ENCODE measurements around the gene RAB31.

RAB31 gene

GRCh38 chr18:9706081-9706935 lies 1.8 kb upstream of the RAB31 start:
- 78% methylated on average over 12 of the region's 12 CpGs for WGBS
- H3K14ac ChIP-seq (ENCODE audit: low read length in 2 of 2), result peak overlapping the region in 1 of 2 experiments; percentile 56

GRCh38 chr18:9707381-9708056 lies 582 bp upstream of the RAB31 start:
- 15% methylated on average over 31 of the region's 31 CpGs for WGBS
- Histone ChIP-seq H2BK15ac (ENCODE audit: low read depth, poor library complexity, severe bottlenecking) (no peak overlapping the region), H3K36me3 (ENCODE audit: control insufficient read depth in 1 of 2, insufficient read depth in 2 of 2, low read depth in 1 of 2, low read length in 2 of 2) (no peaks in the 10 kb centered on the region)

More at GRCh38 chr18:9706081-9706935, 1.8 kb upstream of the RAB31 start:
- peak overlapping the region; percentile 2 to 64 for H3K4ac ChIP-seq (ENCODE audit: low read depth in 1 of 2, low read length in 2 of 2)
- H3K27me3 ChIP-seq (ENCODE audit: control insufficient read depth in 1 of 2, insufficient read depth in 1 of 2, low read length in 2 of 2), result no peaks in the 10 kb centered on the region
- peaks cover 10% of the 10 kb centered on the region for H3K4me1 ChIP-seq (ENCODE audit: control insufficient read depth, insufficient read depth, low read depth, low read length)
- H3K27ac ChIP-seq (ENCODE audit: low read length, poor library complexity, severe bottlenecking), result no peak overlapping the region
- H2BK5ac ChIP-seq (ENCODE audit: low read depth, low read length, poor library complexity, severe bottlenecking), result no peak overlapping the region
- no peak overlapping the region for H3K23ac ChIP-seq (ENCODE audit: low read length in 2 of 2)
- no peak overlapping the region for H3K9ac ChIP-seq (ENCODE audit: low read length)
- peak; percentile 33 for DNase-seq
- no peak overlapping the region for H2AFZ ChIP-seq (ENCODE audit: low read depth, low read length)
- no peak overlapping the region for H2BK120ac ChIP-seq (ENCODE audit: low read depth, low read length)
- no peaks in the 10 kb centered on the region for H3K79me1 ChIP-seq (replicated peaks; ENCODE audit: low read length, poor library complexity, severe bottlenecking)
- H2BK15ac ChIP-seq (ENCODE audit: low read depth, poor library complexity, severe bottlenecking), result no peak overlapping the region
- peak overlapping the region; percentile 61 to 88 for H2BK12ac ChIP-seq (ENCODE audit: low read length in 2 of 2)
- peak overlapping the region; percentile 48 for H4K8ac ChIP-seq (ENCODE audit: low read length)
- H3K18ac ChIP-seq (ENCODE audit: low read depth in 1 of 2, low read length in 2 of 2), result peak overlapping the region; percentile 38 to 46
- no peak overlapping the region for H3K4me2 ChIP-seq (ENCODE audit: low read length, poor library complexity, severe bottlenecking)
- H2AK5ac ChIP-seq (ENCODE audit: low read length, severe bottlenecking), result peak overlapping the region; percentile 26
- H3K4me3 ChIP-seq (ENCODE audit: insufficient read depth in 1 of 2, low read depth in 1 of 2, low read length in 2 of 2), result no peak overlapping the region
- H4K91ac ChIP-seq (ENCODE audit: low read length), result peak overlapping the region; percentile 63
- no peaks in the 10 kb centered on the region for H3K9me3 ChIP-seq (ENCODE audit: control insufficient read depth, low read length)
- H3K36me3 ChIP-seq (ENCODE audit: control insufficient read depth in 1 of 2, insufficient read depth in 2 of 2, low read depth in 1 of 2, low read length in 2 of 2), result no peaks in the 10 kb centered on the region

GRCh38 chr18:9708434-9709303 lies 568 bp downstream of the RAB31 start:
- Histone ChIP-seq H3K18ac (ENCODE audit: low read depth in 1 of 2, low read length in 2 of 2) (peak overlapping the region; percentile 74 to 96), H2BK120ac (ENCODE audit: low read depth, low read length) (peak overlapping the region; percentile 85), H2AFZ (ENCODE audit: low read depth, low read length) (no peak overlapping the region), H3K79me1 (replicated peaks; ENCODE audit: low read length, poor library complexity, severe bottlenecking) (peaks cover 6% of the 10 kb centered on the region), H4K8ac (ENCODE audit: low read length) (peak overlapping the region; percentile 84), H2BK5ac (ENCODE audit: low read depth, low read length, poor library complexity, severe bottlenecking) (peak overlapping the region; percentile 34), H3K23ac (ENCODE audit: low read length in 2 of 2) (peak overlapping the region in 1 of 2 experiments; percentile 48), H2AK5ac (ENCODE audit: low read length, severe bottlenecking) (no peak overlapping the region), H3K4me1 (ENCODE audit: control insufficient read depth, insufficient read depth, low read depth, low read length) (peaks cover 14% of the 10 kb centered on the region), H2BK12ac (ENCODE audit: low read length in 2 of 2) (peak overlapping the region; percentile 11 to 73), H3K4ac (ENCODE audit: low read depth in 1 of 2, low read length in 2 of 2) (peak overlapping the region in 1 of 2 experiments; percentile 8), H3K27ac (ENCODE audit: low read length, poor library complexity, severe bottlenecking) (no peak overlapping the region), H3K4me2 (ENCODE audit: low read length, poor library complexity, severe bottlenecking) (peak overlapping the region; percentile 86), H2BK15ac (ENCODE audit: low read depth, poor library complexity, severe bottlenecking) (peak overlapping the region; percentile 98), H3K9me3 (ENCODE audit: control insufficient read depth, low read length) (no peaks in the 10 kb centered on the region), H3K4me3 (ENCODE audit: insufficient read depth in 1 of 2, low read depth in 1 of 2, low read length in 2 of 2) (peak overlapping the region; percentile 75 to 88), H3K14ac (ENCODE audit: low read length in 2 of 2) (peak overlapping the region; percentile 76 to 97), H3K27me3 (ENCODE audit: control insufficient read depth in 1 of 2, insufficient read depth in 1 of 2, low read length in 2 of 2) (no peaks in the 10 kb centered on the region), H4K91ac (ENCODE audit: low read length) (peak overlapping the region; percentile 97), H3K9ac (ENCODE audit: low read length) (peak overlapping the region; percentile 93), H3K36me3 (ENCODE audit: control insufficient read depth in 1 of 2, insufficient read depth in 2 of 2, low read depth in 1 of 2, low read length in 2 of 2) (no peaks in the 10 kb centered on the region)
- DNase-seq, result peak; percentile 32
- WGBS, result under 1% methylated on average over 61 of the region's 84 CpGs

More at GRCh38 chr18:9707381-9708056, 582 bp upstream of the RAB31 start:
- no peaks in the 10 kb centered on the region for H3K9me3 ChIP-seq (ENCODE audit: control insufficient read depth, low read length)
- H4K8ac ChIP-seq (ENCODE audit: low read length), result peak overlapping the region; percentile 98
- peak; percentile 58 for DNase-seq
- peak overlapping the region; percentile 97 for H3K9ac ChIP-seq (ENCODE audit: low read length)
- H3K4me2 ChIP-seq (ENCODE audit: low read length, poor library complexity, severe bottlenecking), result peak overlapping the region; percentile 86
- no peaks in the 10 kb centered on the region for H3K27me3 ChIP-seq (ENCODE audit: control insufficient read depth in 1 of 2, insufficient read depth in 1 of 2, low read length in 2 of 2)
- peak overlapping the region; percentile 83 for H2AFZ ChIP-seq (ENCODE audit: low read depth, low read length)
- peaks cover 4% of the 10 kb centered on the region for H3K79me1 ChIP-seq (replicated peaks; ENCODE audit: low read length, poor library complexity, severe bottlenecking)
- peak overlapping the region; percentile 79 for H4K91ac ChIP-seq (ENCODE audit: low read length)
- H3K14ac ChIP-seq (ENCODE audit: low read length in 2 of 2), result peak overlapping the region in 1 of 2 experiments; percentile 91
- peak overlapping the region; percentile 69 for H3K27ac ChIP-seq (ENCODE audit: low read length, poor library complexity, severe bottlenecking)
- H3K4ac ChIP-seq (ENCODE audit: low read depth in 1 of 2, low read length in 2 of 2), result peak overlapping the region in 1 of 2 experiments; percentile 81
- H3K18ac ChIP-seq (ENCODE audit: low read depth in 1 of 2, low read length in 2 of 2), result peak overlapping the region; percentile 84 to 94
- peak overlapping the region; percentile 75 to 83 for H3K4me3 ChIP-seq (ENCODE audit: insufficient read depth in 1 of 2, low read depth in 1 of 2, low read length in 2 of 2)
- H2BK120ac ChIP-seq (ENCODE audit: low read depth, low read length), result peak overlapping the region; percentile 85
- H2BK5ac ChIP-seq (ENCODE audit: low read depth, low read length, poor library complexity, severe bottlenecking), result no peak overlapping the region
- H3K4me1 ChIP-seq (ENCODE audit: control insufficient read depth, insufficient read depth, low read depth, low read length), result peaks cover 14% of the 10 kb centered on the region
- H3K23ac ChIP-seq (ENCODE audit: low read length in 2 of 2), result peak overlapping the region; percentile 16 to 70
- peak overlapping the region in 1 of 2 experiments; percentile 65 for H2BK12ac ChIP-seq (ENCODE audit: low read length in 2 of 2)
- H2AK5ac ChIP-seq (ENCODE audit: low read length, severe bottlenecking), result no peak overlapping the region

Measured in mesenchymal stem cell (in vitro differentiated cells and primary cell).